A673 (cell line): ENCODE measurements around the gene RPS16.

Experiments
- EZH2 ChIP-seq: fragments of 200-600 bp; sonication (generic); IDR thresholded peaks from 2 replicates; pipeline ENCODE4 v1.6.1; 2017; ENCODE audit warnings: borderline replicate concordance, low read depth, mild to moderate bottlenecking, mixed read lengths, antibody characterized with exemption, low read length; ENCODE audit not compliant: poor library complexity, severe bottlenecking
- TF ChIP-seq, protein P1 (sequence below): fragments of 300-800, 200-600 bp; sonication (generic); conservative IDR thresholded peaks from 2 replicates; pipeline ENCODE4 v1.5.1; 2017; ENCODE audit warnings: low read depth, mild to moderate bottlenecking, antibody characterized with exemption, low read length, moderate library complexity, mixed read lengths

DNA sequence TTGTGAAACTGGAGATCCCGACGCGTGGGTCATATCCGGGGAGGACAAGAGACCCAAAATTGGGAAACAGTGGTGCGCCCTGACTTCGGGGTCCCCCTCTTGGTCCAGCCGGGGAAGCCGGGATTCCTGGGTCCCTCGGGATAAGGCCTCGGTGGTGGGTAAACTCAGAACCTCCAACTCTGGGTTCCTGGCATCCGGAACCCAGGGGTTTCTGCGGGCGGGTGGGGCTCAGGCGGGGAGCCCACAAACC is 28.4 kb downstream of the RPS16 start:
- no peak for TF ChIP-seq EZH2
- TF ChIP-seq, protein P1, sequence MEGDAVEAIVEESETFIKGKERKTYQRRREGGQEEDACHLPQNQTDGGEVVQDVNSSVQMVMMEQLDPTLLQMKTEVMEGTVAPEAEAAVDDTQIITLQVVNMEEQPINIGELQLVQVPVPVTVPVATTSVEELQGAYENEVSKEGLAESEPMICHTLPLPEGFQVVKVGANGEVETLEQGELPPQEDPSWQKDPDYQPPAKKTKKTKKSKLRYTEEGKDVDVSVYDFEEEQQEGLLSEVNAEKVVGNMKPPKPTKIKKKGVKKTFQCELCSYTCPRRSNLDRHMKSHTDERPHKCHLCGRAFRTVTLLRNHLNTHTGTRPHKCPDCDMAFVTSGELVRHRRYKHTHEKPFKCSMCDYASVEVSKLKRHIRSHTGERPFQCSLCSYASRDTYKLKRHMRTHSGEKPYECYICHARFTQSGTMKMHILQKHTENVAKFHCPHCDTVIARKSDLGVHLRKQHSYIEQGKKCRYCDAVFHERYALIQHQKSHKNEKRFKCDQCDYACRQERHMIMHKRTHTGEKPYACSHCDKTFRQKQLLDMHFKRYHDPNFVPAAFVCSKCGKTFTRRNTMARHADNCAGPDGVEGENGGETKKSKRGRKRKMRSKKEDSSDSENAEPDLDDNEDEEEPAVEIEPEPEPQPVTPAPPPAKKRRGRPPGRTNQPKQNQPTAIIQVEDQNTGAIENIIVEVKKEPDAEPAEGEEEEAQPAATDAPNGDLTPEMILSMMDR: no peak
